ENCODE results near the gene CLDN24. TPM values are rescaled to one million over a fixed set of nuclear protein-coding genes. Genes with fewer than 3 reads are reported as not detected.

The CLDN24 gene
- total RNA-seq, 4 donors from 2014 or later: not detected

DNA sequence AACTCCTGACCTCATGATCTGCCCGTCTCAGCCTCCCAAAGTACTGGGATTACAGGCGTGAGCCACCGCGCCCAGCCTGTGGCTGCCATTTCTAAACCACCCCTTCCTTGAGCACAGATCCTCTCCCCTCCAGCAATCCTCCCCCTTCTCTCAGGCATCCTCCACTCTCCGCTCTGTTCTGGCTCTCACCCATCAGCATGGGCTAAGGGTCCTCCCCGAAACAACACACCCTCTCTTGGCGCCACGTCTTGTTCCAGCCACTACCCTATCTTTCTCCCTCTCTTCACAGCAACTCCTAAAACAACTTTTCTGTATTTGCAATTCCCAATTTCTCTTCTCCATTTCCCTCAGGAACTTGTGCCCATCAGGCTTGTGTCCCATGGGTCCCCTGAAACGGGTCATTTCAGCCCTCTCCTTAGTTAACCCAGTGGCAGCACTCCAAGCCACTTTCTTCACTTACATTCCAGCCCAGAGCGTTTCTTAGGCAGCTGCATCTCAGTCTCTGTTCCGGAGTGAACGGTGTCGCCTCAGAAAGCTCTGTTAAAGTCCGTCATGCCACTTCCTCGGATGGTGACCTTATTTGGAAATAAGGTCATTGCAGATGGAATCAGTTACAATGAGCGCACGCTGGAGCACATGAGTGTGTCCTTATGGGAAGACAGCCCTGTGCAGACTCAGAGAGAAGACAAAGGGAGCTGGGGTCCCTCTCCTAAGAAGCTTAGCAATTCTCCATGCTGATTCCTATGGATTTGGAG, 28.3 kb upstream of the CLDN24 start:
- intact Hi-C loops (cut with DNase I; ENCODE audit: low total_unique reads): no loop called here
- no peak for DNase-seq (ENCODE audit: low spot score in 2 of 2)

DNA sequence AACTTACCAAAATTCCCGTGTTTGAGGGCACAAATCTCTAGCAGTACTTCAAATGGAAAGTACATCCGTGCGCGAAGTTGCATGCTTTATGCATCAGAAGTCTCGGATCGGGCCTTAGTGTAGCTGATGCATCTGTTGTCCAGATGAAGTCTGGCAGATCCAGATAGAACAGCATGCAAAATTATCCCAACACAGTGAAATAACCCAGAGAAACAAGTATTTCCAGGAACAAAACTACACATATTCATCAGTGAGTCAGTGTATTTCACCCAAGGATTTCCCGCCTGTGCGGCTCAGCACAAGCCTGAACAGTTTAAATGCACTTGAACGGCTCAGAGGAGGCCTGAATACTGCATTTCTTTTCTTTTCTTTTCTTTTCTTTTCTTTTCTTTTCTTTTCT, 27.4 kb upstream of the CLDN24 start:
- no peak for TF ChIP-seq POLR2A (IDR thresholded peaks at IDR 0.05)
- TF ChIP-seq, protein P1, sequence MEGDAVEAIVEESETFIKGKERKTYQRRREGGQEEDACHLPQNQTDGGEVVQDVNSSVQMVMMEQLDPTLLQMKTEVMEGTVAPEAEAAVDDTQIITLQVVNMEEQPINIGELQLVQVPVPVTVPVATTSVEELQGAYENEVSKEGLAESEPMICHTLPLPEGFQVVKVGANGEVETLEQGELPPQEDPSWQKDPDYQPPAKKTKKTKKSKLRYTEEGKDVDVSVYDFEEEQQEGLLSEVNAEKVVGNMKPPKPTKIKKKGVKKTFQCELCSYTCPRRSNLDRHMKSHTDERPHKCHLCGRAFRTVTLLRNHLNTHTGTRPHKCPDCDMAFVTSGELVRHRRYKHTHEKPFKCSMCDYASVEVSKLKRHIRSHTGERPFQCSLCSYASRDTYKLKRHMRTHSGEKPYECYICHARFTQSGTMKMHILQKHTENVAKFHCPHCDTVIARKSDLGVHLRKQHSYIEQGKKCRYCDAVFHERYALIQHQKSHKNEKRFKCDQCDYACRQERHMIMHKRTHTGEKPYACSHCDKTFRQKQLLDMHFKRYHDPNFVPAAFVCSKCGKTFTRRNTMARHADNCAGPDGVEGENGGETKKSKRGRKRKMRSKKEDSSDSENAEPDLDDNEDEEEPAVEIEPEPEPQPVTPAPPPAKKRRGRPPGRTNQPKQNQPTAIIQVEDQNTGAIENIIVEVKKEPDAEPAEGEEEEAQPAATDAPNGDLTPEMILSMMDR (IDR thresholded peaks at IDR 0.05): no peak
- no peak for DNase-seq (ENCODE audit: low spot score in 2 of 2)
- WGBS, 2 donors: 58 to 66% methylated on average over 9 of the region's 9 CpGs
- intact Hi-C loops (cut with DNase I; ENCODE audit: low total_unique reads): no loop called here
- H3K4me3 ChIP-seq (ENCODE audit: low read depth, poor library complexity, severe bottlenecking): no peak overlapping the region

More for the DNA sequence above, 28.3 kb upstream of the CLDN24 start:
- WGBS, 2 donors: 61 to 64% methylated on average over 17 of the region's 17 CpGs
- TF ChIP-seq POLR2A (IDR thresholded peaks at IDR 0.05): no peak
- TF ChIP-seq, protein P1 (IDR thresholded peaks at IDR 0.05): no peak
- no peak overlapping the region for H3K4me3 ChIP-seq (ENCODE audit: low read depth, poor library complexity, severe bottlenecking)

DNA sequence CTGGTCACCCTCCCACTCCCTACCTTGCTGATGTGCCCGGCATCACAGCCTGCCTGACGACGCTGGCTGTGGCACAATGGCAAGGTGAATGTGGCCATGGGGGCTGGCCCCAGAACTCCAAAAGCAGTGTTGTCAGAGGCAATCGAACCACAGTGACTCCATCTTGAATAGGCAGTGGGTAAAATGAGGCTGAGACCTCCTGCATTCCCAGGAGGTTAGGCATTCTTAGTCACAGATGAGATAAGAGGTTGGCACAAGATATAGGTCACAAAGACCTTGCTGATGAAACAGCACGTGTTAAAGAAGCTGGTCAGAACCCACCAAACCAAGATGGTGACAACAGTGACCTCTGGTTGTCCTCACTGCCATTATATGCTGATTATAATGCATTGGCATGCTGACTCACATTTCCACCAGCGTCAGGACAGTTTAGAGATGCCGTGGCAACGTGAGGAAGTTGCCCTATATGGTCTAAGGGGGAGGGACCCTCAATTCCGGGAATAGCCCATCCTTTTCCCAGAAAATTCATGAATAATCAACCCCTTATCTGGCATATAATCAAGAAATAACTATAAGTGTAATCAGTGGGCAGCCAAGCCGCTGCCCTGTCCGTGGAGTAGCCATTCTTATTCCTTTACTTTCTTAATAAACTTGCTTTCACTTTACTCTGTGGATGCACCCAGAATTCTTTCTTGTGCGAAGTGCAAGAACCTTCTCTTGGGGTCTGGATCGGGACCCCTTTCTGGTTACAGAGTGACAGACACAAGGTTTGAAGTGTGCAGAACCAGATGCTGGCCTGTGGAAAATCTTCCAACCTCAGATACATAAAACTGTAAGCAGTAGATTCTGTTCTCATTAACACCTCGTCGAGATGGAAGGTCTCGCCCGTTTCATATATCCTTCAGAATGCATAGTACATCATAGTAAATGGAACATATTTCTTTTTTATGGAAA, 26.8 kb upstream of the CLDN24 start:
- 54 to 64% methylated on average over 17 of the region's 17 CpGs for WGBS, 2 donors
- intact Hi-C loops (cut with DNase I; ENCODE audit: low total_unique reads): no loop called here
- no peak overlapping the region for H3K4me3 ChIP-seq (ENCODE audit: low read depth, poor library complexity, severe bottlenecking)
- TF ChIP-seq, protein P1 (IDR thresholded peaks at IDR 0.05): no peak
- no peak for TF ChIP-seq POLR2A (IDR thresholded peaks at IDR 0.05)
- no peak for DNase-seq (ENCODE audit: low spot score in 2 of 2)

DNA sequence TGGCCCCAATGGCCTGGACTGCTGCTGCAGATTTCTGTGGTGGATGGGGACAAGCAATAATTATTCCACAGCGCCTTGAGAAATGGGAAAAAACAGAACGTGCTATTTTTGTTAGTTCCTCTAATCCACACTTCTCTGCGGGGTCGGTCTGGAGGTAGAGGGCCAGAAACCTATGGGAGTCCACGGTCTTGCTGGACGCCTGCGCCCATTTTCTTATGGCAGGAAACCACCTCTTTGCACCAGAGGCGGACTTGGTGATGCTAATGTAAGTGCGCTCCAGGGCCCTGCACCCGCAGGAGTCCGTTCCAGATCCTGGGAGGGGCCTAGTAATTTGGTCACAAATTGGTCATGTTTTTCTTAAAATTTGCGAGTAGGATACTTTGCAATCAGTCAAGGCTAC, 25.9 kb upstream of the CLDN24 start:
- no peak for DNase-seq (ENCODE audit: low spot score in 2 of 2)
- H3K4me3 ChIP-seq (ENCODE audit: low read depth, poor library complexity, severe bottlenecking): no peak overlapping the region
- TF ChIP-seq, protein P1 (IDR thresholded peaks at IDR 0.05): no peak
- no peak for TF ChIP-seq POLR2A (IDR thresholded peaks at IDR 0.05)
- intact Hi-C loops (cut with DNase I; ENCODE audit: low total_unique reads): no loop called here
- WGBS, 2 donors: 94% methylated on average over 12 of the region's 12 CpGs

DNA sequence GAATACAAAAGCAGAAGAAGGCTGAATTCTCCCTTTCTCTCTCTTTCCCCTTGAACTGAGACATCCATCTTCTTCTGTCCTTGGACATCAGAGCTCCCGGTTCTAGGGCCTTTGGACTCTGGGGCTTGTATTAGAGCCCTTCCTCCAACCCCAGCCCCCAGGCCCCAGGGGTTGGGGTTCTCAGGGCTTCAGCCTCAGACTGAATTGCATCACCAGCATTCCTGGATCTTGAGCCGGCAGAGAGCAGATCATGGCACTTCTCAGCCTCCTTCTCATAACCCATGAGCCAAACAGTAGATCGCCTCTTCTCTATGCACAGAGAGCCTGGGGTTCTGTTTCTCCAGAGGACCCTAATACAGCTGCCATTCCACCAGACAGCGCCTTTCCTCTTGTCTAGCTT, 25.3 kb upstream of the CLDN24 start:
- 93 to 94% methylated on average over 4 of the region's 4 CpGs for WGBS, 2 donors
- intact Hi-C loops (cut with DNase I; ENCODE audit: low total_unique reads): no loop called here
- no peak for TF ChIP-seq POLR2A (IDR thresholded peaks at IDR 0.05)
- TF ChIP-seq, protein P1 (IDR thresholded peaks at IDR 0.05): no peak
- no peak overlapping the region for H3K4me3 ChIP-seq (ENCODE audit: low read depth, poor library complexity, severe bottlenecking)
- no peak for DNase-seq (ENCODE audit: low spot score in 2 of 2)

All from lower leg skin (tissue), 4 donors.